Measurements from ENCODE around the gene COL20A1. TPM values are rescaled to one million over a fixed set of nuclear protein-coding genes. Genes with fewer than 3 reads are reported as not detected.

Gene COL20A1
- 0.97 and 1.3 TPM in 2 replicates for total RNA-seq (2014; rRNA removed; shearing (Covaris generic))

DNA sequence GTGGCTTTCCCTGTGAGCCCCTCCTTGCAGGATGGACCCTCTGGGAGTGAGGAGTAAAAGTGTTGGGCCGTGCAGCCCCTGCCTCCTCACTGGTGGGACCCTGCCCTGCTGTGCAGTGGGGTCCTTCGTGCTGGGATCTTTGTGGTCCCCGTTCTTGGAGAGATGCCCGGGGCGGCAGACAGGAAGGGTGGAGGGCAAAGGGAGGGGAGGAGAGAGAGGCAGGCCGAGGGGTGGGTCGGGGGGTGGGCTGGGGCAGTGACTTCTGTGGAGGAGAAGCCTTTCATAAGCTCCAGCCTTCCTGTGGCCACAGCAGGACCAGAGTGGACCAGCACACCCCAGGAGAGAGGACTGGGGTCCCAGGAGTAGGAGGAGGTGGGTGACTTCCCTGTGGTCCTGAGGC, at the start of gene COL20A1:
TSS of gene COL20A1 (plus strand) at position 283 of the 400 bp plus-strand sequence. CDS start 1,922 bp downstream, outside the sequence.
- no peak for DNase-seq (ENCODE audit: low read depth)

DNA sequence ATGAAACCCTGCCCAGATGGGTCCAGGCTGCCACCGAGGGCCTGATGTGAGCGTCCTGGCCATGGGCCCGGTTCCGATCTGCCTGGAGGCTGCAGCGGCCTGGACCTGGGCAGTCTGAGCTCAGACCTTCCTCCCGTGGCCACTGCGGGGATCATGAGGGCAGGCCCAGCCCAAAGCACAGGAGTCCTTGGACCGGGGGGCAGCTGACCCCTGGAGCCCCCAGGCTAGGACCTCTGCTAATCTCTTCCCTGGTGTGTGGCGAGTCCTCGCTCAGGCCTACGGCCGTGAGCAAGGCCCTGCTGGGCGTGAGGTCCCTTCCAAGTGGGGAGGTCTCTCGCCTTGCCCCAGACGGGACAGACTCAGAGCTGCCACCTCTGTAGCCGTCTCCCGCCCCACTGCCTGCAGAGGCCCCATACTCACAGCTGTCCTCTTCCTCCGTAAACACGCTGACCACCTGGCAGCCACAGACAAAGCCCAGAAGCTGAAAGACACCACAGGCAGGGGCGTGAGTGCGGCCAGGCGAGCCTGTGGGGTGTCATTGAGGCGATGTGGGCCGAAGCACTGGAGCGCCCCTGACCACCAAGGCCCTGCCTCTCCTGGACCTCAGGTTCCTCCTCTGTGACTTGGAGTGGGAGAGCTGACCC, 49.3 kb upstream of the COL20A1 start:
- DNase-seq (ENCODE audit: low read depth): no peak

DNA sequence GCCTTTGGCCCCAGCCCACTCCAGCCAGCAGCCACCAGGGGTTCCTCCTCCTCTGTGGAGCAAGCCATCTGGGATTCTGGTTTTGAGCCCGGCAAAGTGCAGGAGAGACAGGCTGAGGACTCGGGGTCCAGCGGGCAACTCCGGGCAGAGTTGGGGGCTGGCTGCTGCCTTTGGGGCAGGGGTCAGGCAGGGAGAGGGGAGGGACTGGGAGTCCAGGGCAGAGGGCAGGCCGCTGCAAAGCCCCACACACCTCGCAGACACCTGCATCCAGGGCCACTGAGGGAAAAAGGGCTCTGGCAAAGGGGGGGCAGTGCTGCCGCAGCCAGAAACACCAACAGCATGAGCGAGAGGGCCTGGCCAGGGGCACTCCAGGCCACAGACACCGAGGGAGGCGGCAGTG, 48.5 kb upstream of the COL20A1 start:
- DNase-seq (ENCODE audit: low read depth): no peak

GRCh38 chr20:63246490-63247288, 46.3 kb upstream of the COL20A1 start:
- DNase-seq (ENCODE audit: low read depth): no peak

DNA sequence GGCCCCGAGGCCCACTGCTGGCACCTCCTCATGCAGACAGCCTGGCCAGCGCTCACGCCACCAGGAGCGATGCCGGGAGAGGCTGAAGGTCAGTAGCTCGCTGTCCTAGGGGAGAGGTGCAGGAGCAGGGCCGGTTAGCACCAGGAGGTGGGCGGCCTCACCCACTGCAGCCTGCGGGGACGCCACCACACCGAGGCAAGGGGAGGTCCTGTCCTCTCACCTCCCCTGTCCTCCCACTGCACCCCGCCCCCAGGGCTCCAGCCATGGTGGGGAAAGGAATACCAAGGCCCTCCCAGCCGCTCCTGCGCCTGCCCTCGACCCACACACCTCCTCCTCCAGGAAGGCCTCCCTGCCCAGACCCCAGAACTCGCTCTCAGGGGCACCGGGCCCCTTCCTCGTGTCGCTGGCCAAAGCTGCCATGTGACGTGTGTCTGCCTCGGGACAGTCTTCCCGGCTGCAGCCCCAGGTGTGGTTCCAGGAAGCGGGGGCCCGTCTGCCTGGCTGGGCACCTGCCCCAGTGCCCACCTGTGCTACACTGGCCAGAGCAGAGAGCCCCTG, 45.2 kb upstream of the COL20A1 start:
- DNase-seq (ENCODE audit: low read depth): no peak

- no peak for DNase-seq (ENCODE audit: low read depth)
Measured at GRCh38 chr20:63248835-63249591, 44.0 kb upstream of the COL20A1 start.

GRCh38 chr20:63249891-63250290, 43.1 kb upstream of the COL20A1 start:
- DNase-seq (ENCODE audit: low read depth): no peak

GRCh38 chr20:63251350-63251749, 41.6 kb upstream of the COL20A1 start:
- DNase-seq (ENCODE audit: low read depth): peak; percentile 38

- no peak for DNase-seq (ENCODE audit: low read depth)
Measured at GRCh38 chr20:63252284-63252711, 40.7 kb upstream of the COL20A1 start.

DNA sequence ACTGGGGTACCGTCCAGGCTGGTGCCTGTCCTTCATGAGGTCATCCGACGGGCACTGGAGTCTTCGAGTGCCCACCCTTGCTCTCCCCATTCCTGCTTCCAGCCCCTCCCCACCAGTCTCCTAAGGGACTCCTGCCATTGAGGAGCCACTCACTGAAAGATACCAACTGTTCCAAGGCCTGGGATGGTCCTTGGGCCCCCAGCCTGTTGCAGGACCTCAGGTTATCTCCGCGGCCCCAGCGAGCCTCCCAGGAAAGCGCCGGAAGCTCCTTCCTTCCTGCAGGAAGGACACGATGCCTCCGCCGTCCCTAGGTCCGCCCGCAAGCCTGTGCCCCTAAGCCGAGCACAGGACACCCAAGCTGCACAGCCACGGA, 39.9 kb upstream of the COL20A1 start:
- DNase-seq (ENCODE audit: low read depth): no peak

DNA sequence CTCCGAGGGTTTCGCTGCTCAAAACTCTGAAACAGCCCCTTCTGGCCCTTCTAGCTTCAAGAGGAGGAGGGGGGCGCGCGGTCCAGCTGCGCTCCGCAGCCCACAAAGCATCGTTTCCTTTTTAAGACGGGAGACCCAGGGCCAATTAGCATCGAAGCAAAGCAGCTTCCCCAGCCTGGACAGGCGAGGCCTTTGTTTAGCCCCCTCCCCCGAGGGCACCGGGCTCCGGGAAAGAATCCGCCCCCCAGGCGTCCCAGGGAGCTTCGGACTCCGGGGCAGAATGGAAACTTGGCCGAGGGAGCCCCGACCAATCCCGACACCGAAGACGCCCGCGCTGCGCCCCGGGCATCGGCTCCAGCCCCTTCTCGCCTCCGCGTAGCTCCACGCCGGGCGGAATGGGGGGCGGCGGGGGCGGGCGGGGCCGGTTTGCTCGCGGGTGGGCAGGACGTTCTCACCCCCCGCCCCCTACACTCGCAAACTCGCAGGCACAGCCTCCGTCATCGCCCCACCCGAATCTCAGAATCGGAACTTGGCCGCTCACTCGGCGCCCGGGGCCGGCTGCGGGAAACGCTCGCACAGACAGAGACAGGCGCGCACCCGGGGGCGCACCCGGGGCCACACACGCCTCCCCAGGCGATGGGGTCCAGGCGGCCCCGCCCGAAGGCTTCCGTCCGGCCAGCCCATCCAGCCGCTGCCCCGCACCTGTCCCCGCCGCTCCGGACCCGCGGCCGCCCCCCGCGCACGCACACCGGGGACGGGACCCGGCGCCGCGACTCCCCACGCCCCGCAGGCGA, 39.4 kb upstream of the COL20A1 start:
- no peak for DNase-seq (ENCODE audit: low read depth)

DNA sequence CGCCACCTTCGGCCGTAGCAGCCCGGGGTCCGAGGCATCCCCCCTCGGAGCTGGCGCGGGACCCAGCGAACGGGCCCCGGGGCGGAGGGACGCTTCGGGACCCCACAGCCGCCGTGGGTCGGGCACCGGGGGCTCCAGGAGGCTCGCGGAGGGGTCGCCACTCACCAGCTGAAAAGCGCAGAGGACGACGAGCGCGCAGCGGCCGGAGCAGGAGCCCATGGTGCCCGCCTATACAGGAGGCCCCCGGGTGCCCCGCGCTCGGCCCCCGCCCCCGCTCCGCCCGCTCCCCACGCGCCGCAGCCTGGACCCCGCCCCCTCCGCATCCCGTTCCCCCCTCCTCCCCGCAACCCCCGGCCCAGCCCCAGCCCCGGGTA, 38.8 kb upstream of the COL20A1 start, which contains the start of gene NKAIN4:
TSS of gene NKAIN4 (minus strand) at position 232 of the 374 bp plus-strand sequence. CDS start at position 219, 13 bp downstream.
- DNase-seq (ENCODE audit: low read depth): no peak

DNA sequence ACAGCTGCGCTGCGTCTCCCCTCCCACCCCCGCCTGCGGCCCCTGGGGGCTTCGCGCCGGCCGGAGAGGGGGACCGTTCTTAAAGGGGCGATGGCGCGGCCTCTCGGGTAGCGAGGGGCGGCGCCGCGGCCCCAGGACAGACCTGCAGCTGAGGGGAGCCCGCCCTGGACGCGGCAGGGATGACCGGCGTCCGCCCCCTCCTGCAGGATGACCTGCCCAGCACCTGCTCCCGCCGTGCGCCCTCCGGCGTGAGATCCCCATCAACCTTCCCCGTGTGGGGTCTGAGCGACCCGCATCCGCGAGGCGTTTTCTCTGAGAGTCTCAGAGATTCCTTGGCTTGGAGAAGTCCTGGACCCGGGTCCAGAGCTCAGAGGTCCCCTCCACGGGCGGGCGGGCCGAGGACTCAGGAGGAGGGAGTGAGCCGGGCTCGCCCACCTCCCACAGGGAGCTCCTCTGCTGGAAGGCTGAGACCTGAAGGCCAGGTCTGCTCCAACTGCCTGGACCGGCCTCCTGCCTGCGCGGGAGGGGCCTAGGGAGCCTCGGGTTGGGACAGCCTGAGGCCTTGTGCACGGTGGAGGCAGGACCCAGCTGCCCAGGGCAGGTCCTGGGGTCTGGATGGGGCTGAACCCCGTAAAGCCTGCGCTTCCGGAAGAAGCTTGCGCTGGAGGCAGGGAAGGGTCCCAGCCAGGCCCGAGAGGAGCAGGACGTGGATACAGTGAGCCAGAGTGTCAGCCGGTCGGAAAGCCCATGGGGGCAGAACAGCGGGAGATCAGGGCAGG, 38.2 kb upstream of the COL20A1 start:
- no peak for DNase-seq (ENCODE audit: low read depth)

DNA sequence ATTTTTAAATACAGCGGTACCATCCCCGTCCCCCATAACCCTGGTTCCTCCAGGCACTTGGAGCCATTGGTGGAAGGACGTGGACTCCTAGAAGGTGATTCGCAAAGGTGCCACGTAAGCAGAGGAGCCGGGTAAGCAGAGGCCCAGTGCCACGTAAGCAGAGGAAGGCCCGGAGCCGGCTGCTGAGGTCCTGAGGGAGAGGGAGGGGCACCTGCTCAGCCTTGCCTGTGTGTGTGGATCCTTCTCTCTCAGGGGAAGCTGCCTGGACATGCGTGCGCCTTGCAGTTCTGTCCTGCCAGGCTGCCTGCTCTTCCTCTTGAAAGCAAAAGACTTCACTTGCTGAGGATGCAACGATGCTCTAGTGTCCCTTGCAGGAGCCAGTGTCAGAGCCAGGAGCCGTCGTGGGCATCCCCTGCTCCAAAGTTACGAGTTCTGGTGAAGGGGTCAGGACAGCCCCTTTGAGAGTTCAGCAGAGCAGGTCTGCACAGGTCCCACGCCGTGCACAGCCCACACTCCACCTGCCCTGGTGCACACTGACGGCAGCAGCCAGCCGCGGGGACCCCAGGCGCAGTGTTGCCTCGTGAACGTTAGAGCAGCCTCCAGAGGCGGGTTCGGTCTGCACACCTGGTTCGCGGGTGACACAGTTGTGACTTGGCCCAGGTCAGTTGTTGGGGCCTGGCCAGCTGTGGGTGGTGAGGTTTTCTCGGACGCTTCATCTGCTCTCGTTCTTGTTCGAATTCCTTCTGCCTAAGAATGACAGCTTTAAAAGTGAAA, 36.9 kb upstream of the COL20A1 start:
- DNase-seq (ENCODE audit: low read depth): no peak

- DNase-seq (ENCODE audit: low read depth): no peak
Measured at GRCh38 chr20:63256954-63257353, 36.0 kb upstream of the COL20A1 start.

DNA sequence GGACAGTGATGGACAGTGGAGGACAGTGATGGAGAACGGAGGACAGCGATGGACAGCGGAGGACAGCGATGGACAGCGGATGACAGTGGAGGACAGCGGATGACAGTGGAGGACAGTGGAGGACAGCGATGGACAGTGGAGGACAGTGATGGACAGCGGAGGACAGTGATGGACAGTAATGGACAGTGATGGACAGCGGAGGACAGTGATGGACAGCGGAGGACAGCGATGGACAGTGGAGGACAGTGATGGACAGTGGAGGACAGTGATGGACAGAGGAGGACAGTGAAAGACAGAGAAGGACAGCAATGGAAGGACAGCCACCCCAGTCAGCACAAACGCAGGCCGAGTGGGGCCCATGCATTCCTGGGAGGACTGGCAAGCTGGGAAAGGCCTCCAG, 35.4 kb upstream of the COL20A1 start:
- DNase-seq (ENCODE audit: low read depth): no peak

GRCh38 chr20:63258781-63259180, 34.2 kb upstream of the COL20A1 start:
- no peak for DNase-seq (ENCODE audit: low read depth)

- DNase-seq (ENCODE audit: low read depth): no peak
Measured at GRCh38 chr20:63259734-63260460, 33.1 kb upstream of the COL20A1 start.

- DNase-seq (ENCODE audit: low read depth): no peak
Measured at GRCh38 chr20:63260521-63260920, 32.5 kb upstream of the COL20A1 start.

Measured in Daoy (cell line).